MM.1S (cell line): ENCODE results near the gene COPZ2.

Experiments used
- DNase-seq: peaks from one replicate; pipeline ENCODE4 v3.0.0-alpha.2; 2015
- H2AFZ ChIP-seq: fragments of 300-600 bp; sonication (generic); 2 replicates; pipeline ENCODE4 v1.6.0; 2016; ENCODE audit warnings: antibody characterized with exemption, low read length
- H3F3A ChIP-seq: fragments of 300-600 bp; sonication (generic); 2 replicates; pipeline ENCODE4 v1.6.1; 2016; ENCODE audit warnings: mild to moderate bottlenecking, antibody characterized with exemption, low read length, moderate library complexity, mixed read lengths; ENCODE audit not compliant: insufficient read depth
- H3K27ac ChIP-seq: fragments of 300-600 bp; sonication (generic); 2 replicates; pipeline ENCODE4 v1.5.1; 2016; ENCODE audit warnings: mild to moderate bottlenecking, low read length
- H3K27me3 ChIP-seq: fragments of 300-600 bp; sonication (generic); replicated peaks from 2 replicates; pipeline ENCODE4 v1.6.0; 2016; ENCODE audit warnings: low read length; ENCODE audit not compliant: insufficient read depth
- H3K36me3 ChIP-seq: fragments of 300-600 bp; sonication (generic); replicated peaks from 2 replicates; pipeline ENCODE4 v1.6.1; 2016; ENCODE audit warnings: mild to moderate bottlenecking, low read length, mixed read lengths; ENCODE audit not compliant: insufficient read depth
- H3K4me1 ChIP-seq: fragments of 300-600 bp; sonication (generic); 2 replicates; pipeline ENCODE4 v1.6.1; 2016; ENCODE audit warnings: low read length, mixed read lengths
- H3K4me2 ChIP-seq: fragments of 300-600 bp; sonication (generic); 2 replicates; pipeline ENCODE4 v1.6.0; 2016; ENCODE audit warnings: low read depth, low read length
- H3K4me3 ChIP-seq: fragments of 300-600 bp; sonication (generic); 2 replicates; pipeline ENCODE4 v1.5.1; 2016; ENCODE audit warnings: low read length, mixed read lengths
- H3K79me2 ChIP-seq: fragments of 300-600 bp; sonication (generic); 2 replicates; pipeline ENCODE4 v1.6.1; 2016; ENCODE audit warnings: mixed run types, low read length, mixed read lengths
- H3K9ac ChIP-seq: fragments of 300-600 bp; sonication (generic); 2 replicates; pipeline ENCODE4 v1.6.1; 2016; ENCODE audit warnings: low read length, mixed read lengths
- H3K9me2 ChIP-seq: fragments of 300-600 bp; sonication (generic); replicated peaks from 2 replicates; pipeline ENCODE4 v1.6.1; 2016; ENCODE audit warnings: mild to moderate bottlenecking, low read length, mixed read lengths; ENCODE audit not compliant: insufficient read depth
- H3K9me3 ChIP-seq: fragments of 300-600 bp; sonication (generic); replicated peaks from 2 replicates; pipeline ENCODE4 v1.6.1; 2016; ENCODE audit warnings: mild to moderate bottlenecking, low read length, mixed read lengths; ENCODE audit not compliant: insufficient read depth
- H4K20me1 ChIP-seq: fragments of 300-600 bp; sonication (generic); 2 replicates; pipeline ENCODE4 v1.6.1; 2016; ENCODE audit warnings: mild to moderate bottlenecking, low read length, moderate library complexity, mixed read lengths; ENCODE audit not compliant: insufficient read depth
- EZH2 ChIP-seq: fragments of 300-600 bp; sonication (generic); optimal IDR thresholded peaks from 2 replicates; pipeline ENCODE3; 2017; ENCODE audit warnings: low read depth, mild to moderate bottlenecking, antibody characterized with exemption, low read length, mixed read lengths
- EZH2phosphoT487 ChIP-seq: fragments of 300-600 bp; sonication (generic); IDR thresholded peaks from 2 replicates; pipeline ENCODE4 v1.6.1; 2018; ENCODE audit warnings: antibody characterized with exemption, low read length
- TF ChIP-seq, protein P1 (sequence below): fragments of 300-600 bp; sonication (generic); IDR thresholded peaks from 2 replicates; pipeline ENCODE4 v1.5.1; 2016; ENCODE audit warnings: antibody characterized with exemption, low read length, mixed read lengths

COPZ2 gene

DNA sequence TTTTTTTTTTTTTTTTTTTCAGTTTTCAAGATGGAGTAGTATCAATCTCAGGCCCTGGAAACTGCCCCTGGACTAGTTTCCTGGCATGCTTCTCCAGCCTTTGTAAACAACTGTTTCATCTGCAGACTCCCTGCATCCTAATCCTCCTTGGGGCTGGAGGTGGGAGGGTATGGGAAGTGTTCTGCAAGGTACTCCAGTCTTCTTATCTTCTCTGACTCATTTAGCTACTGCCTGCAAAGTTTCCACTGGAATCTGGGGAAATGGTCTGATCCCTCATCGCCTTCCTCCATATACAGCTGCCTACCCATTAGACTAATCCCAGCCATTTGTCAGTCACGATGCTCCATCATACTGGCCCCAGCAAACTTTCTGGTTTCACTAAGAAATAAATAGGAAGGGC, 21.5 kb downstream of the COPZ2 start:
- H3K4me2 ChIP-seq = no peak overlapping the region
- TF ChIP-seq, protein P1, sequence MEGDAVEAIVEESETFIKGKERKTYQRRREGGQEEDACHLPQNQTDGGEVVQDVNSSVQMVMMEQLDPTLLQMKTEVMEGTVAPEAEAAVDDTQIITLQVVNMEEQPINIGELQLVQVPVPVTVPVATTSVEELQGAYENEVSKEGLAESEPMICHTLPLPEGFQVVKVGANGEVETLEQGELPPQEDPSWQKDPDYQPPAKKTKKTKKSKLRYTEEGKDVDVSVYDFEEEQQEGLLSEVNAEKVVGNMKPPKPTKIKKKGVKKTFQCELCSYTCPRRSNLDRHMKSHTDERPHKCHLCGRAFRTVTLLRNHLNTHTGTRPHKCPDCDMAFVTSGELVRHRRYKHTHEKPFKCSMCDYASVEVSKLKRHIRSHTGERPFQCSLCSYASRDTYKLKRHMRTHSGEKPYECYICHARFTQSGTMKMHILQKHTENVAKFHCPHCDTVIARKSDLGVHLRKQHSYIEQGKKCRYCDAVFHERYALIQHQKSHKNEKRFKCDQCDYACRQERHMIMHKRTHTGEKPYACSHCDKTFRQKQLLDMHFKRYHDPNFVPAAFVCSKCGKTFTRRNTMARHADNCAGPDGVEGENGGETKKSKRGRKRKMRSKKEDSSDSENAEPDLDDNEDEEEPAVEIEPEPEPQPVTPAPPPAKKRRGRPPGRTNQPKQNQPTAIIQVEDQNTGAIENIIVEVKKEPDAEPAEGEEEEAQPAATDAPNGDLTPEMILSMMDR = no peak
- no peak for TF ChIP-seq EZH2phosphoT487
- no peak for TF ChIP-seq EZH2
- H4K20me1 ChIP-seq = no peaks in the 10 kb centered on the region
- DNase-seq = no peak
- peaks cover 13% of the 10 kb centered on the region for H3K4me1 ChIP-seq
- no peaks in the 10 kb centered on the region for H3K9me3 ChIP-seq
- no peaks in the 10 kb centered on the region for H3K36me3 ChIP-seq
- no peak overlapping the region for H3K27ac ChIP-seq
- no peak overlapping the region for H3K9ac ChIP-seq
- H2AFZ ChIP-seq = no peak overlapping the region
- H3K79me2 ChIP-seq = no peaks in the 10 kb centered on the region
- no peak overlapping the region for H3K4me3 ChIP-seq
- peaks cover 7% of the 10 kb centered on the region for H3F3A ChIP-seq
- H3K27me3 ChIP-seq = no peaks in the 10 kb centered on the region
- H3K9me2 ChIP-seq = no peaks in the 10 kb centered on the region

DNA sequence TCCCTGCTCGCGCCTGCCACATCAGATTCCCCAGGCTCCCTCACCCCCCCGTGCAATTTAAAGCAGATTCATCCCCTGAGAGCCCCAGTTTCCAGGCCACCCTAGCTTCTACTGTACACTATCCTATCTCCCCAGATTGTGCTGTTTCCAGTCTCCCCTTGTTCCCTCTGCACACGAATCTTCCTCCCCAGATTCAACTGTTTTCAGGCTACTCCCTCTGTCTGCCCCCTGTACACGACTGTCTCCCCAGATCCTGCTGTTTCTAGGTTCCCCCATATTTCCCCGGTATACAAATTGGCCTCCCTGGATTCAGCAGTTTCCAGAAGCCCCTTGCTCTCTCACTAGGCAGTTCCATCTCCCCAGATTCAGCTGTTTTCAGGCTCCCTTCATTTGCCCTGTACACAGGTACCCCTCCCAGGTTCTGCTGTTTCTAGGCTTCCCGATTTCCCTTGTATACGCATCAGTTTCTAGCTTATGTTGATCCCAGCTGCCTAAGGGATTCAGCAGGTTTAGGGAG, 22.9 kb downstream of the COPZ2 start:
- Histone ChIP-seq H3K9me2 (no peaks in the 10 kb centered on the region), H3K27ac (no peak overlapping the region), H3K27me3 (peaks cover 5% of the 10 kb centered on the region; the same call in 1 of the 2 replicates), H3K79me2 (no peaks in the 10 kb centered on the region), H3K9ac (no peak overlapping the region), H3K4me3 (no peak overlapping the region), H4K20me1 (no peaks in the 10 kb centered on the region), H3K4me2 (no peak overlapping the region), H2AFZ (no peak overlapping the region), H3K36me3 (no peaks in the 10 kb centered on the region), H3K9me3 (no peaks in the 10 kb centered on the region), H3K4me1 (peaks cover 13% of the 10 kb centered on the region), H3F3A (peaks cover 7% of the 10 kb centered on the region)
- TF ChIP-seq EZH2phosphoT487 (no peak), EZH2 (no peak)
- TF ChIP-seq, protein P1 = no peak
- no peak for DNase-seq

DNA sequence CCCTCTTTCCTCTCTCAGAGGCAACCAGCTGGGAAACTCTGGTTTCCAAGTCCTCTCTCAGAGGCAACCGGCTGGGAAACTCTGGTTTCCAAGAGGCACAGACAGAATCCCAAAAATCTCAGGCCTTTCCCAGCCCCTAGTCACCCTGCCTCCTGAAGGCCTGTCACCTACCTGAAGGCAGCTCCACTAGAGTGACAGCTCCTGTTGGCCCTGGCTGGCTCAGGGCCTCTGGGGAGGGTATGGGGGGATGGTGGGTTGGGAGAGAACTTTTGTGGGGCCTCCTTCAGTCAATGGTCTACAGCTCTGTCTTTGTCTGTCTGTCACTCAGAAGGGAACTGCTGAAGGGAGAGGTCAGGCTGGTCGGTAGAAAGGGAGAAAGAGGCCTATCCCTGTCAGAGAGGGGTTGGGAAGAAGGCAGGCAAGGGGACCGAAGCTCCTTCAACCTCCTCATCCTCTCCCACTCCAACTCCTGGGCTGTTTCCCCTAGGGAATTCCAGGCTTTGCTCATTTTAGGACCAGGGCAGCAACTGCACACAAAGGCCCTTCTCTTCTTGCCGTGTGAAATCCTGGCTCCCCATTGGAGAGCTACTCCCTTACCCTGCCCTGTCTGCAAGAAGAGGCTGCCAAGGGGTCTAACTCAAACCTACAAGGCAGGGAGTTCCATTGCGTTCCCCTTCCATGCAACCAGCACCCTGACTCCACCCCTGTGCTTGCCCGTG, 23.6 kb downstream of the COPZ2 start:
- Histone ChIP-seq H4K20me1 (no peaks in the 10 kb centered on the region), H3F3A (peaks cover 7% of the 10 kb centered on the region), H3K36me3 (no peaks in the 10 kb centered on the region), H3K4me1 (peaks cover 13% of the 10 kb centered on the region), H3K79me2 (no peaks in the 10 kb centered on the region), H2AFZ (no peak overlapping the region), H3K9me3 (no peaks in the 10 kb centered on the region), H3K4me2 (no peak overlapping the region), H3K27ac (no peak overlapping the region), H3K9me2 (no peaks in the 10 kb centered on the region), H3K27me3 (peaks cover 5% of the 10 kb centered on the region; the same call in 1 of the 2 replicates), H3K9ac (no peak overlapping the region), H3K4me3 (no peak overlapping the region)
- TF ChIP-seq EZH2phosphoT487 (no peak), EZH2 (no peak)
- TF ChIP-seq, protein P1 = no peak
- no peak for DNase-seq
